ENCODE results near the gene PPARD. TPM values are rescaled to one million over a fixed set of nuclear protein-coding genes. Genes with fewer than 3 reads are reported as not detected.

PPARD gene
- total RNA-seq, 2 donors from 2014 or later = 6.0 to 11.2 TPM

- intact Hi-C loops (cut with DNase I) = no loop called here
- peak within 1 kb of the TSS; percentile 80 to 92 (median 92) for H3K27ac ChIP-seq
- H3K36me3 ChIP-seq (replicated peaks in 1 of 2; ENCODE audit: insufficient read depth in 1 of 2, low read depth in 2 of 2) = peaks cover 0 to 4% of the 10 kb centered on the region in 2 donors
- TF ChIP-seq POLR2A (IDR thresholded peaks at IDR 0.05) (peak; percentile 76 to 96 (median 96)), CTCF (IDR thresholded peaks at IDR 0.05) (peak; percentile 94 to 99 (median 96))
- 0 to 1% methylated on average over 11 to 76 of the region's 86 CpGs for WGBS, 2 donors
- H3K27me3 ChIP-seq = no peaks in the 10 kb centered on the region
- H3K4me1 ChIP-seq = peaks cover 36% of the 10 kb centered on the region
- H3K9me3 ChIP-seq = no peaks in the 10 kb centered on the region
- peak; percentile 93 for ATAC-seq
- peak within 1 kb of the TSS; percentile 43 to 77 for H3K4me3 ChIP-seq
- peak; percentile 96 to 98 (median 98) for DNase-seq
Measured at GRCh38 chr6:35468181-35468979, 126.0 kb downstream of the PPARD start, which contains the start of gene RPL10A. RPL10A (plus strand) TSS chr6:35468401; CDS start chr6:35468435, 34 bp downstream.

- Histone ChIP-seq H3K9me3 (no peaks in the 10 kb centered on the region), H3K27ac (peak overlapping the region; percentile 80 to 92 (median 92)), H3K4me1 (peaks cover 36% of the 10 kb centered on the region), H3K4me3 (peak overlapping the region; percentile 43 to 77), H3K36me3 (replicated peaks in 1 of 2; ENCODE audit: insufficient read depth in 1 of 2, low read depth in 2 of 2) (peaks cover 0 to 4% of the 10 kb centered on the region in 2 donors), H3K27me3 (no peaks in the 10 kb centered on the region)
- intact Hi-C loops (cut with DNase I) = no loop called here
- DNase-seq = no peak
- peak; percentile 11 for ATAC-seq
- TF ChIP-seq POLR2A (IDR thresholded peaks at IDR 0.05) (peak in 1 of 3 donors; percentile 6), CTCF (IDR thresholded peaks at IDR 0.05) (no peak)
- 3 to 6% methylated on average over 12 to 36 of the region's 37 CpGs for WGBS, 2 donors
Measured at GRCh38 chr6:35468980-35469750, 126.8 kb downstream of the PPARD start.

- 37 to 43% methylated on average over 17 to 18 of the region's 18 CpGs for WGBS, 2 donors
- ATAC-seq (no peak), DNase-seq (peak in 3 of 4 donors; percentile 49 to 63 (median 52))
- intact Hi-C loops (cut with DNase I) = no loop called here
- no peaks in the 10 kb centered on the region for H3K9me3 ChIP-seq
- H3K27ac ChIP-seq = peak overlapping the region; percentile 16 to 92 (median 92)
- TF ChIP-seq CTCF (IDR thresholded peaks at IDR 0.05) (no peak), POLR2A (IDR thresholded peaks at IDR 0.05) (no peak)
- H3K27me3 ChIP-seq = no peaks in the 10 kb centered on the region
- H3K4me1 ChIP-seq = peaks cover 36% of the 10 kb centered on the region
- peak overlapping the region; percentile 43 to 77 for H3K4me3 ChIP-seq
- peaks cover 0 to 4% of the 10 kb centered on the region in 2 donors for H3K36me3 ChIP-seq (replicated peaks in 1 of 2; ENCODE audit: insufficient read depth in 1 of 2, low read depth in 2 of 2)
Measured at GRCh38 chr6:35469751-35470662, 127.6 kb downstream of the PPARD start.

GRCh38 chr6:35470663-35471120 lies 128.3 kb downstream of the PPARD start:
- H3K4me3 ChIP-seq = no peak overlapping the region
- no peaks in the 10 kb centered on the region for H3K9me3 ChIP-seq
- no peak for DNase-seq
- WGBS, 2 donors = 63 to 71% methylated on average over 3 of the region's 3 CpGs
- TF ChIP-seq CTCF (IDR thresholded peaks at IDR 0.05) (no peak), POLR2A (IDR thresholded peaks at IDR 0.05) (no peak)
- intact Hi-C loops (cut with DNase I) = no loop called here
- peak overlapping the region in 1 of 4 donors; percentile 92 for H3K27ac ChIP-seq
- no peaks in the 10 kb centered on the region for H3K27me3 ChIP-seq
- no peak for ATAC-seq
- peaks cover 0 to 4% of the 10 kb centered on the region in 2 donors for H3K36me3 ChIP-seq (replicated peaks in 1 of 2; ENCODE audit: insufficient read depth in 1 of 2, low read depth in 2 of 2)
- H3K4me1 ChIP-seq = peaks cover 36% of the 10 kb centered on the region
